Esophagus squamous epithelium (tissue), 4 donors: ENCODE results near the gene IFI44.

Experiments
- CTCF ChIP-seq, 6 experiments: fragments of 450-650 bp in 4 of 6; fragments of 200-600 bp in 2 of 6; sonication (generic) in 2 of 6; IDR thresholded peaks; one replicate each; pipeline ENCODE4 v1.5.1; 2016 to 2019; ENCODE audit warnings: antibody characterized with exemption in 6 of 6, mild to moderate bottlenecking in 4 of 6, moderate library complexity in 4 of 6
- POLR2A ChIP-seq, 4 donors: fragments of 450-650 bp; IDR thresholded peaks; one replicate each; pipeline ENCODE4 v1.6.1; 2017; ENCODE audit warnings: antibody characterized with exemption in 4 of 4, mild to moderate bottlenecking in 4 of 4, moderate library complexity in 3 of 4

GRCh38 chr1:78665809-78666208, 16.2 kb downstream of the IFI44 start:
- no peak for TF ChIP-seq CTCF (IDR thresholded peaks at IDR 0.05)
- TF ChIP-seq POLR2A (IDR thresholded peaks at IDR 0.05) = no peak
